Immature natural killer cell (primary cell): ENCODE measurements around the gene EIF4E1B. TPM values are rescaled to one million over a fixed set of nuclear protein-coding genes. Genes with fewer than 3 reads are reported as not detected.

Experiments
- DNase-seq, 3 donors: peaks; one replicate each; pipeline ENCODE4 v3.0.0; 2022; ENCODE audit warnings: mixed read lengths in 1 of 3
- H3K27ac Mint-ChIP-seq, 6 donors: one replicate each; pipeline ENCODE4 v1.8.0; 2020; ENCODE audit warnings: mixed read lengths in 6 of 6, mild to moderate bottlenecking in 5 of 6, inconsistent platforms in 4 of 6, moderate library complexity in 3 of 6
- H3K27me3 Mint-ChIP-seq, 3 donors: one replicate each; pipeline ENCODE4 v1.8.0; 2020 to 2021; ENCODE audit warnings: low read depth in 3 of 3, mild to moderate bottlenecking in 3 of 3, mixed read lengths in 3 of 3, moderate library complexity in 3 of 3, inconsistent platforms in 1 of 3
- H3K36me3 Mint-ChIP-seq, 3 donors: one replicate each; pipeline ENCODE4 v1.8.0; 2020; ENCODE audit warnings: mixed read lengths in 3 of 3, inconsistent platforms in 2 of 3, mild to moderate bottlenecking in 2 of 3
- H3K4me1 Mint-ChIP-seq, 2 donors: one replicate each; pipeline ENCODE4 v1.8.0; 2020; ENCODE audit warnings: inconsistent platforms in 2 of 2, mild to moderate bottlenecking in 2 of 2, mixed read lengths in 2 of 2, moderate library complexity in 1 of 2
- H3K4me3 Mint-ChIP-seq, 5 donors: one replicate each; pipeline ENCODE4 v1.8.0; 2020; ENCODE audit warnings: mild to moderate bottlenecking in 5 of 5, mixed read lengths in 5 of 5, inconsistent platforms in 3 of 5, moderate library complexity in 3 of 5
- H3K9me3 Mint-ChIP-seq, 6 donors: one replicate each; pipeline ENCODE4 v1.8.0; 2020; ENCODE audit warnings: mild to moderate bottlenecking in 6 of 6, mixed read lengths in 6 of 6, inconsistent platforms in 4 of 6, moderate library complexity in 3 of 6
- polyA plus RNA-seq, 3 donors: library from polyadenylated mRNA; unstranded; fragments of 300-500 nt; fragmentation: Illumina TruSeq; gene quantifications; one replicate each; pipeline ENCODE4 v1.2.3, GENCODE V29; 2021

The EIF4E1B gene
- polyA plus RNA-seq, 3 donors from 2014 or later: not detected

GRCh38 chr5:176638437-176638836 lies 8.0 kb downstream of the EIF4E1B start:
- no peak overlapping the region for H3K27ac Mint-ChIP-seq
- DNase-seq: no peak
- peaks cover 4 to 16% (median 15%) of the 10 kb centered on the region in 3 donors for H3K27me3 Mint-ChIP-seq
- peaks cover 0 to 5% (median 4%) of the 10 kb centered on the region in 3 donors for H3K36me3 Mint-ChIP-seq
- peaks cover 0 to 1% (median 0%) of the 10 kb centered on the region in 6 donors for H3K9me3 Mint-ChIP-seq
- no peak overlapping the region for H3K4me3 Mint-ChIP-seq
- no peaks in the 10 kb centered on the region for H3K4me1 Mint-ChIP-seq

GRCh38 chr5:176639208-176639607 lies 8.7 kb downstream of the EIF4E1B start:
- DNase-seq: no peak
- H3K27me3 Mint-ChIP-seq: peaks cover 4 to 15% (median 11%) of the 10 kb centered on the region in 3 donors
- no peaks in the 10 kb centered on the region for H3K9me3 Mint-ChIP-seq
- peaks cover 0 to 5% (median 4%) of the 10 kb centered on the region in 3 donors for H3K36me3 Mint-ChIP-seq
- H3K27ac Mint-ChIP-seq: no peak overlapping the region
- H3K4me3 Mint-ChIP-seq: no peak overlapping the region
- no peaks in the 10 kb centered on the region for H3K4me1 Mint-ChIP-seq

GRCh38 chr5:176639981-176640380 lies 9.5 kb downstream of the EIF4E1B start:
- peaks cover 2 to 12% (median 10%) of the 10 kb centered on the region in 3 donors for H3K27me3 Mint-ChIP-seq
- DNase-seq: no peak
- H3K4me1 Mint-ChIP-seq: no peaks in the 10 kb centered on the region
- H3K9me3 Mint-ChIP-seq: no peaks in the 10 kb centered on the region
- peaks cover 0 to 4% (median 4%) of the 10 kb centered on the region in 3 donors for H3K36me3 Mint-ChIP-seq
- no peak overlapping the region for H3K27ac Mint-ChIP-seq
- no peak overlapping the region for H3K4me3 Mint-ChIP-seq

- no peak overlapping the region for H3K27ac Mint-ChIP-seq
- H3K36me3 Mint-ChIP-seq: no peaks in the 10 kb centered on the region
- DNase-seq: no peak
- peaks cover 2 to 11% (median 6%) of the 10 kb centered on the region in 3 donors for H3K27me3 Mint-ChIP-seq
- no peaks in the 10 kb centered on the region for H3K4me1 Mint-ChIP-seq
- H3K4me3 Mint-ChIP-seq: no peak overlapping the region
- H3K9me3 Mint-ChIP-seq: no peaks in the 10 kb centered on the region
These were observed 10.1 kb downstream of the EIF4E1B start for GRCh38 chr5:176640616-176641015.

GRCh38 chr5:176642675-176643490 lies 12.4 kb downstream of the EIF4E1B start:
- H3K27ac Mint-ChIP-seq: no peak overlapping the region
- peaks cover 0 to 6% (median 5%) of the 10 kb centered on the region in 3 donors for H3K27me3 Mint-ChIP-seq
- H3K9me3 Mint-ChIP-seq: no peaks in the 10 kb centered on the region
- H3K4me3 Mint-ChIP-seq: no peak overlapping the region
- H3K36me3 Mint-ChIP-seq: no peaks in the 10 kb centered on the region
- no peak for DNase-seq
- H3K4me1 Mint-ChIP-seq: peaks cover 11 to 13% of the 10 kb centered on the region in 2 donors

- H3K4me3 Mint-ChIP-seq: no peak overlapping the region
- no peak for DNase-seq
- no peaks in the 10 kb centered on the region for H3K36me3 Mint-ChIP-seq
- H3K27ac Mint-ChIP-seq: no peak overlapping the region
- H3K4me1 Mint-ChIP-seq: peaks cover 17 to 18% of the 10 kb centered on the region in 2 donors
- H3K9me3 Mint-ChIP-seq: no peaks in the 10 kb centered on the region
- peaks cover 0 to 6% (median 5%) of the 10 kb centered on the region in 3 donors for H3K27me3 Mint-ChIP-seq
These were observed 13.2 kb downstream of the EIF4E1B start for GRCh38 chr5:176643491-176644219.

- peaks cover 0 to 6% (median 5%) of the 10 kb centered on the region in 3 donors for H3K27me3 Mint-ChIP-seq
These were observed 13.8 kb downstream of the EIF4E1B start for GRCh38 chr5:176644294-176644693.

GRCh38 chr5:176644878-176645670 lies 14.6 kb downstream of the EIF4E1B start:
- DNase-seq: no peak
- peaks cover 0 to 6% (median 5%) of the 10 kb centered on the region in 3 donors for H3K27me3 Mint-ChIP-seq
- no peaks in the 10 kb centered on the region for H3K36me3 Mint-ChIP-seq
- no peaks in the 10 kb centered on the region for H3K9me3 Mint-ChIP-seq
- peak overlapping the region in 1 of 5 donors; percentile 58 for H3K4me3 Mint-ChIP-seq
- H3K4me1 Mint-ChIP-seq: peaks cover 30 to 31% of the 10 kb centered on the region in 2 donors
- H3K27ac Mint-ChIP-seq: no peak overlapping the region

More at GRCh38 chr5:176644294-176644693, 13.8 kb downstream of the EIF4E1B start:
- Mint-ChIP-seq H3K4me3 (no peak overlapping the region), H3K36me3 (no peaks in the 10 kb centered on the region), H3K4me1 (peaks cover 23 to 25% of the 10 kb centered on the region in 2 donors), H3K9me3 (no peaks in the 10 kb centered on the region), H3K27ac (no peak overlapping the region)
- DNase-seq: no peak

- peaks cover 41 to 42% of the 10 kb centered on the region in 2 donors for H3K4me1 Mint-ChIP-seq
- H3K36me3 Mint-ChIP-seq: no peaks in the 10 kb centered on the region
- peak overlapping the region in 5 of 6 donors; percentile 30 to 88 (median 84) for H3K27ac Mint-ChIP-seq
These were observed 15.7 kb downstream of the EIF4E1B start for GRCh38 chr5:176646049-176646706.

GRCh38 chr5:176646707-176647029 lies 16.2 kb downstream of the EIF4E1B start:
- no peaks in the 10 kb centered on the region for H3K36me3 Mint-ChIP-seq

More at GRCh38 chr5:176646049-176646706, 15.7 kb downstream of the EIF4E1B start:
- no peak for DNase-seq
- H3K4me3 Mint-ChIP-seq: peak overlapping the region; percentile 83 to 88 (median 88)
- H3K27me3 Mint-ChIP-seq: peaks cover 0 to 5% (median 0%) of the 10 kb centered on the region in 3 donors
- no peaks in the 10 kb centered on the region for H3K9me3 Mint-ChIP-seq

GRCh38 chr5:176647030-176647842 lies 16.8 kb downstream of the EIF4E1B start, which contains the start of gene TSPAN17:
TSPAN17 (plus strand) TSS chr5:176647484; CDS start chr5:176647616, 132 bp downstream.
- peak; percentile 97 to 98 (median 98) for DNase-seq
- Mint-ChIP-seq H3K4me1 (peaks cover 51 to 52% of the 10 kb centered on the region in 2 donors), H3K27ac (peak within 1 kb of the TSS; percentile 83 to 88 (median 86))

More at GRCh38 chr5:176646707-176647029, 16.2 kb downstream of the EIF4E1B start:
- no peaks in the 10 kb centered on the region for H3K9me3 Mint-ChIP-seq
- H3K4me3 Mint-ChIP-seq: peak overlapping the region; percentile 83 to 88 (median 88)
- H3K27me3 Mint-ChIP-seq: peaks cover 0 to 5% (median 2%) of the 10 kb centered on the region in 3 donors
- no peak for DNase-seq
- H3K4me1 Mint-ChIP-seq: peaks cover 46% of the 10 kb centered on the region in 2 donors
- H3K27ac Mint-ChIP-seq: peak overlapping the region in 5 of 6 donors; percentile 83 to 88 (median 86)

GRCh38 chr5:176647843-176648473 lies 17.5 kb downstream of the EIF4E1B start:
- H3K27ac Mint-ChIP-seq: peak overlapping the region; percentile 71 to 86 (median 84)
- peaks cover 59% of the 10 kb centered on the region in 2 donors for H3K4me1 Mint-ChIP-seq
- H3K27me3 Mint-ChIP-seq: peaks cover 0 to 5% (median 2%) of the 10 kb centered on the region in 3 donors

More at GRCh38 chr5:176647030-176647842, 16.8 kb downstream of the EIF4E1B start, which contains the start of gene TSPAN17:
- H3K4me3 Mint-ChIP-seq: peak within 1 kb of the TSS; percentile 83 to 93 (median 88)
- no peaks in the 10 kb centered on the region for H3K9me3 Mint-ChIP-seq
- peaks cover 0 to 5% (median 2%) of the 10 kb centered on the region in 3 donors for H3K27me3 Mint-ChIP-seq
- H3K36me3 Mint-ChIP-seq: no peaks in the 10 kb centered on the region

More at GRCh38 chr5:176647843-176648473, 17.5 kb downstream of the EIF4E1B start:
- no peaks in the 10 kb centered on the region for H3K36me3 Mint-ChIP-seq
- H3K4me3 Mint-ChIP-seq: peak overlapping the region; percentile 82 to 93 (median 83)
- DNase-seq: peak in 1 of 3 donors; percentile 11
- no peaks in the 10 kb centered on the region for H3K9me3 Mint-ChIP-seq
